Skeletal muscle tissue (tissue), 4 donors: ENCODE data around the gene NUFIP2. TPM values are rescaled to one million over a fixed set of nuclear protein-coding genes. Genes with fewer than 3 reads are reported as not detected.

ENCODE experiments used
- H3K27ac ChIP-seq: one replicate; pipeline ENCODE4 v1.7.0; 2013; ENCODE audit warnings: mild to moderate bottlenecking, low read depth, low read length, inconsistent platforms
- H3K27me3 ChIP-seq, 3 donors: one replicate each; pipeline ENCODE4 v1.7.0; 2013; ENCODE audit warnings: low read length in 3 of 3; ENCODE audit not compliant: control insufficient read depth in 3 of 3, insufficient read depth in 3 of 3
- H3K36me3 ChIP-seq, 3 donors: one replicate each; pipeline ENCODE4 v1.7.0; 2013; ENCODE audit warnings: low read length in 3 of 3; ENCODE audit not compliant: control insufficient read depth in 3 of 3, insufficient read depth in 3 of 3
- H3K4me1 ChIP-seq, 3 donors: one replicate each; pipeline ENCODE4 v1.7.0; 2013; ENCODE audit warnings: low read length in 3 of 3, mild to moderate bottlenecking in 3 of 3; ENCODE audit not compliant: control insufficient read depth in 3 of 3, insufficient read depth in 3 of 3
- H3K4me3 ChIP-seq, 3 donors: one replicate each; pipeline ENCODE4 v1.7.0; 2013; ENCODE audit warnings: low read length in 3 of 3
- H3K9ac ChIP-seq, 3 donors: one replicate each; pipeline ENCODE4 v1.7.0; 2013; ENCODE audit warnings: low read length in 3 of 3, mild to moderate bottlenecking in 3 of 3, moderate library complexity in 2 of 3, low read depth in 1 of 3
- H3K9me3 ChIP-seq, 3 donors: one replicate each; pipeline ENCODE4 v1.7.0; 2013; ENCODE audit warnings: low read length in 3 of 3; ENCODE audit not compliant: control insufficient read depth in 3 of 3
- total RNA-seq: library from RNA; depleted of rRNA; stranded (reverse); fragments of >200 nt; gene quantifications from one replicate; pipeline ENCODE4 v1.2.3, GENCODE V29; 2014
- donor health status: Osteomylitis.

Gene NUFIP2
- total RNA-seq, 1 donor from 2014 or later, result 30.3 TPM

- Histone ChIP-seq H3K4me1 (peaks cover 0 to 3% (median 2%) of the 10 kb centered on the region in 3 donors), H3K9ac (no peak overlapping the region), H3K27me3 (no peaks in the 10 kb centered on the region), H3K36me3 (no peaks in the 10 kb centered on the region), H3K27ac (no peak overlapping the region), H3K9me3 (no peaks in the 10 kb centered on the region), H3K4me3 (no peak overlapping the region)
These were observed 41.7 kb downstream of the NUFIP2 start for GRCh38 chr17:29252101-29252791.

DNA sequence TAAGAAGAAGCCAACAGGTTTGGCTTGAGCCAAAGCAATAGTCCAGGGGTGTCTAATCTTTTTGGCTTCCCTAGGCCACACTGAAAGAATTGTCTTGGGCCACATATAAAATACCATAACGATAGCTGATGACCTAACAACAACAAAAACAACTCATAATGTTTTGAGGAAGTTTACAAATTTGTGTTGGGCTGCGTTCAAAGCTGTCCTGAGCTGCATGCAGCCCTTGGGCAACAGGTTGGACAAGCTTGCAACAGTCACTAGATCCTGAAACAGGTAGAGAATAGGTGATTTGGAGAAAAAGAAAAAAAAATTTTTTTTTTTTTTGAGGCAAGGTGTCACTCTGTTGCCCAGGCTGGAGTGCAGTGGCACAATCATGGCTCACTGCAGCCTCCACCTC is 42.8 kb downstream of the NUFIP2 start:
- Histone ChIP-seq H3K9me3 (no peaks in the 10 kb centered on the region), H3K4me3 (no peak overlapping the region), H3K27me3 (no peaks in the 10 kb centered on the region), H3K27ac (no peak overlapping the region), H3K9ac (no peak overlapping the region), H3K36me3 (no peaks in the 10 kb centered on the region), H3K4me1 (no peaks in the 10 kb centered on the region)

GRCh38 chr17:29250666-29251065 is 43.3 kb downstream of the NUFIP2 start:
- Histone ChIP-seq H3K4me1 (no peaks in the 10 kb centered on the region), H3K36me3 (no peaks in the 10 kb centered on the region), H3K27ac (no peak overlapping the region), H3K27me3 (no peaks in the 10 kb centered on the region), H3K9me3 (no peaks in the 10 kb centered on the region), H3K4me3 (no peak overlapping the region), H3K9ac (no peak overlapping the region)

- Histone ChIP-seq H3K9me3 (no peaks in the 10 kb centered on the region), H3K27ac (no peak overlapping the region), H3K27me3 (no peaks in the 10 kb centered on the region), H3K4me1 (no peaks in the 10 kb centered on the region), H3K36me3 (no peaks in the 10 kb centered on the region), H3K9ac (no peak overlapping the region), H3K4me3 (no peak overlapping the region)
These were observed 45.1 kb downstream of the NUFIP2 start for GRCh38 chr17:29248845-29249244.

GRCh38 chr17:29247219-29247618 is 46.7 kb downstream of the NUFIP2 start:
- no peaks in the 10 kb centered on the region for H3K9me3 ChIP-seq
- no peak overlapping the region for H3K27ac ChIP-seq
- H3K36me3 ChIP-seq, result no peaks in the 10 kb centered on the region
- H3K4me3 ChIP-seq, result no peak overlapping the region
- no peaks in the 10 kb centered on the region for H3K4me1 ChIP-seq
- H3K27me3 ChIP-seq, result no peaks in the 10 kb centered on the region
- H3K9ac ChIP-seq, result no peak overlapping the region

- Histone ChIP-seq H3K4me1 (no peaks in the 10 kb centered on the region), H3K27me3 (no peaks in the 10 kb centered on the region), H3K9ac (no peak within 1 kb of the TSS), H3K36me3 (no peaks in the 10 kb centered on the region), H3K9me3 (no peaks in the 10 kb centered on the region), H3K4me3 (no peak within 1 kb of the TSS), H3K27ac (no peak within 1 kb of the TSS)
These were observed 47.3 kb downstream of the NUFIP2 start, which contains the start of gene CRYBA1 for GRCh38 chr17:29246628-29247027. TSS of gene CRYBA1 (plus strand) at chr17:29246859. CDS start at chr17:29246864, 5 bp downstream.

DNA sequence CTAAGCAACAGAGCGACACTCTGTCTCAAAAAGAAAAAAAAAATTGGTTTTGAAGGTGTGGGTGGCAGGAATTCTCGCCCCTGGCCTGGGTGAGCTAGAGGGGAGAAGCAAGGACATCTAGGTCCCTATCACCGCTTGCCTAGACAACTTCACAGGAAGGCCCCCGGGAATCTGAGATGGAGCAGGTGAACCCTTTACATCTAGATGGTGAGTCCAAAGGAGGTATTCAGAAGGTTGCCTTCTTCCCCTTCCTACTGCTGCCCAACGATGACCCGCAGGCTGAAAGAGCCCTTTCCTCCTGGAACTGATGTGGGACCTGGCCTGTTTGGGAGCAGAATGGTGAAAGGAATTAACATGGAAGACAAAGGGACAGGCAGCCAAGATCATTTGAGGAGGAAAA is 48.5 kb downstream of the NUFIP2 start:
- H3K9me3 ChIP-seq, result no peaks in the 10 kb centered on the region
- no peaks in the 10 kb centered on the region for H3K27me3 ChIP-seq
- peaks cover 0 to 6% (median 0%) of the 10 kb centered on the region in 3 donors for H3K4me1 ChIP-seq
- no peaks in the 10 kb centered on the region for H3K36me3 ChIP-seq
- H3K4me3 ChIP-seq, result no peak overlapping the region
- no peak overlapping the region for H3K9ac ChIP-seq
- H3K27ac ChIP-seq, result no peak overlapping the region

DNA sequence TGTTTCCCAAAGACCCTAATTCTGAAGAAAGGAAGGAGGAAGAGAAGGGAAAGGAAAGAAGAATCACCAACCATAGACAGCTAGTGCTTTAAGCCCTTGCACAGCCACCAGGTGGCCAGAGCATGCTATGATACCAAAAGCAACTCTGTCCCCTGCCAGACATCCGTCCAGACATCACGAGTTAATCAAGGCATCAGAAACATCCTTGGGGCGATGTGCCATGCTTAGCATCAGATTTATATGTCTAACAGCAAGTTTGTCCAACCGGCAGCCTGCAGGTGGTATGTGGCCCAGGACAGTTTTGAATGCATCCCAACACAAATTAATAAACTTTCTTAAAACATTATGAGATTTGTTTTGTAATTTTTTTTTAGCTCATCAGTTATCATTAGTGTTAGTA is 50.2 kb downstream of the NUFIP2 start:
- Histone ChIP-seq H3K4me1 (peaks cover 0 to 6% (median 0%) of the 10 kb centered on the region in 3 donors), H3K36me3 (no peaks in the 10 kb centered on the region), H3K27ac (no peak overlapping the region), H3K9me3 (no peaks in the 10 kb centered on the region), H3K9ac (no peak overlapping the region), H3K4me3 (no peak overlapping the region), H3K27me3 (no peaks in the 10 kb centered on the region)

- no peaks in the 10 kb centered on the region for H3K9me3 ChIP-seq
- no peak overlapping the region for H3K9ac ChIP-seq
- H3K4me3 ChIP-seq, result no peak overlapping the region
- H3K27ac ChIP-seq, result no peak overlapping the region
- H3K27me3 ChIP-seq, result no peaks in the 10 kb centered on the region
- peaks cover 0 to 9% (median 0%) of the 10 kb centered on the region in 3 donors for H3K4me1 ChIP-seq
- H3K36me3 ChIP-seq, result no peaks in the 10 kb centered on the region
These were observed 51.2 kb downstream of the NUFIP2 start for GRCh38 chr17:29242790-29243189.

GRCh38 chr17:29242051-29242450 is 51.9 kb downstream of the NUFIP2 start:
- H3K9ac ChIP-seq, result no peak overlapping the region
- H3K4me3 ChIP-seq, result no peak overlapping the region
- no peaks in the 10 kb centered on the region for H3K27me3 ChIP-seq
- H3K9me3 ChIP-seq, result no peaks in the 10 kb centered on the region
- H3K36me3 ChIP-seq, result peaks cover 0 to 2% (median 2%) of the 10 kb centered on the region in 3 donors
- H3K27ac ChIP-seq, result no peak overlapping the region
- H3K4me1 ChIP-seq, result peaks cover 0 to 9% (median 0%) of the 10 kb centered on the region in 3 donors
